PC-3 (cell line): ENCODE measurements around the gene EIF5AL1.
"Not testable (repeated sequence)": the region's sequence is repeated elsewhere in the genome, so short reads cannot be mapped to it uniquely, and the experiment has no call there.

Experiments used
- EZH2 ChIP-seq: fragments of 300-600 bp; sonication (generic); IDR thresholded peaks from one replicate; pipeline ENCODE4 v1.6.1; 2017; ENCODE audit warnings: antibody characterized with exemption, mild to moderate bottlenecking, low read length; ENCODE audit not compliant: unreplicated experiment
- TF ChIP-seq, protein P1 (sequence below): fragments of 300-600 bp; sonication (generic); conservative IDR thresholded peaks from 2 replicates; pipeline ENCODE4 v1.5.1; 2017; ENCODE audit warnings: antibody characterized with exemption, low read depth, mild to moderate bottlenecking, low read length

DNA sequence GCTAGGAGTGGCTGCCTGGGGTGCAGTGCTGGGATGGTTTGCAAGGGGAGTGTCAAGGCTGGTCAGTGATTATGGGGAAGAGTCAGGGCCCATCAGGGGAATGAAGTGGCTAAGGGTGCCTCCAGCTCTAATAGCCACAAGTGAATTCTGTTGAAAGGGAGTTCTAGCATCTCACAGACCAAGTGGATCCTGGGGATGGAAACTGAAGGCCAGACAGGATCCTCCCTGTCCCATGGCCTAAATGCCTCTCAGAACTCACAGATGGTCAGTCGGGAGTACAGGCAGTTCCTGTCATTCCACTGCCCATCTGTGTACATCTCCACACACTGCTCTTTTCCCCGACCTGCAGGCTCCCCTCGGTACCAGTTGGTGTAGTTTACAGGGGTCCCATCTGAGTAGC is 44.6 kb downstream of the EIF5AL1 start:
- TF ChIP-seq, protein P1, sequence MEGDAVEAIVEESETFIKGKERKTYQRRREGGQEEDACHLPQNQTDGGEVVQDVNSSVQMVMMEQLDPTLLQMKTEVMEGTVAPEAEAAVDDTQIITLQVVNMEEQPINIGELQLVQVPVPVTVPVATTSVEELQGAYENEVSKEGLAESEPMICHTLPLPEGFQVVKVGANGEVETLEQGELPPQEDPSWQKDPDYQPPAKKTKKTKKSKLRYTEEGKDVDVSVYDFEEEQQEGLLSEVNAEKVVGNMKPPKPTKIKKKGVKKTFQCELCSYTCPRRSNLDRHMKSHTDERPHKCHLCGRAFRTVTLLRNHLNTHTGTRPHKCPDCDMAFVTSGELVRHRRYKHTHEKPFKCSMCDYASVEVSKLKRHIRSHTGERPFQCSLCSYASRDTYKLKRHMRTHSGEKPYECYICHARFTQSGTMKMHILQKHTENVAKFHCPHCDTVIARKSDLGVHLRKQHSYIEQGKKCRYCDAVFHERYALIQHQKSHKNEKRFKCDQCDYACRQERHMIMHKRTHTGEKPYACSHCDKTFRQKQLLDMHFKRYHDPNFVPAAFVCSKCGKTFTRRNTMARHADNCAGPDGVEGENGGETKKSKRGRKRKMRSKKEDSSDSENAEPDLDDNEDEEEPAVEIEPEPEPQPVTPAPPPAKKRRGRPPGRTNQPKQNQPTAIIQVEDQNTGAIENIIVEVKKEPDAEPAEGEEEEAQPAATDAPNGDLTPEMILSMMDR, result not testable (repeated sequence)
- TF ChIP-seq EZH2, result not testable (repeated sequence)
